Smooth muscle cell of the brain vasculature (primary cell): ENCODE data around the gene OGFRL1.

ENCODE experiments used
- DNase-seq: peaks from one replicate; pipeline ENCODE4 v3.0.0-alpha.2; 2012; ENCODE audit warnings: low read depth, low spot score

The OGFRL1 gene

GRCh38 chr6:71284785-71285184 is 3.8 kb upstream of the OGFRL1 start:
- no peak for DNase-seq

- DNase-seq: no peak
These were observed 1.6 kb upstream of the OGFRL1 start for GRCh38 chr6:71287038-71287437.

- no peak for DNase-seq
These were observed 734 bp upstream of the OGFRL1 start for GRCh38 chr6:71287926-71288227.

- no peak for DNase-seq
These were observed 609 bp downstream of the OGFRL1 start for GRCh38 chr6:71289039-71289801.

- no peak for DNase-seq
These were observed 1.2 kb downstream of the OGFRL1 start for GRCh38 chr6:71289802-71290175.

- DNase-seq: no peak
These were observed 2.0 kb downstream of the OGFRL1 start for GRCh38 chr6:71290611-71291010.

- DNase-seq: no peak
These were observed 3.4 kb downstream of the OGFRL1 start for GRCh38 chr6:71292001-71292400.

- peak; percentile 87 for DNase-seq
These were observed 5.5 kb downstream of the OGFRL1 start for GRCh38 chr6:71294121-71294523.

- DNase-seq: no peak
These were observed 9.8 kb downstream of the OGFRL1 start for GRCh38 chr6:71298459-71298858.

- no peak for DNase-seq
These were observed 11.2 kb downstream of the OGFRL1 start for GRCh38 chr6:71299541-71300470.

- DNase-seq: no peak
These were observed 12.1 kb downstream of the OGFRL1 start for GRCh38 chr6:71300561-71301168.

GRCh38 chr6:71301546-71301945 is 12.9 kb downstream of the OGFRL1 start:
- DNase-seq: no peak

- no peak for DNase-seq
These were observed 21.0 kb downstream of the OGFRL1 start for GRCh38 chr6:71309656-71310055.

GRCh38 chr6:71310261-71310660 is 21.6 kb downstream of the OGFRL1 start:
- DNase-seq: no peak

GRCh38 chr6:71312089-71312488 is 23.5 kb downstream of the OGFRL1 start:
- no peak for DNase-seq

GRCh38 chr6:71317441-71317840 is 28.8 kb downstream of the OGFRL1 start:
- no peak for DNase-seq

- no peak for DNase-seq
These were observed 31.4 kb downstream of the OGFRL1 start for GRCh38 chr6:71320041-71320440.

GRCh38 chr6:71321314-71321713 is 32.7 kb downstream of the OGFRL1 start:
- DNase-seq: no peak

- DNase-seq: no peak
These were observed 35.7 kb downstream of the OGFRL1 start for GRCh38 chr6:71324194-71324785.

GRCh38 chr6:71326611-71327010 is 38.0 kb downstream of the OGFRL1 start:
- DNase-seq: no peak

- DNase-seq: no peak
These were observed 41.9 kb downstream of the OGFRL1 start for GRCh38 chr6:71330501-71330900.

- DNase-seq: no peak
These were observed 43.4 kb downstream of the OGFRL1 start for GRCh38 chr6:71332012-71332411.
